BLaER1 treated with 17β-estradiol and CSF1 and Interleukin-3, amounts not matched to agents 10 nM and 100 nM (cell line): ENCODE measurements around the gene PHAX.

Experiments used
- H3K27ac ChIP-seq, 11 experiments: shearing (Covaris generic); formaldehyde crosslinking; 2 replicates each; pipeline ENCODE4 v1.8.1; 2022
- H3K27me3 ChIP-seq, 11 experiments: shearing (Covaris generic); formaldehyde crosslinking; 2 replicates each; pipeline ENCODE4 v1.8.1; 2022
- H3K36me3 ChIP-seq, 11 experiments: shearing (Covaris generic); formaldehyde crosslinking; 2 replicates each; pipeline ENCODE4 v1.8.1; 2022
- H3K4me1 ChIP-seq, 10 experiments: shearing (Covaris generic); formaldehyde crosslinking; 2 replicates each; pipeline ENCODE4 v1.8.1; 2022
- H3K4me2 ChIP-seq, 11 experiments: shearing (Covaris generic); formaldehyde crosslinking; 2 replicates each; pipeline ENCODE4 v1.8.1; 2022
- H3K4me3 ChIP-seq, 10 experiments: shearing (Covaris generic); formaldehyde crosslinking; 2 replicates each; pipeline ENCODE4 v1.8.1; 2022
- H3K9ac ChIP-seq, 11 experiments: shearing (Covaris generic); formaldehyde crosslinking; 2 replicates each; pipeline ENCODE4 v1.8.1; 2022
- H3K9me3 ChIP-seq, 11 experiments: shearing (Covaris generic); formaldehyde crosslinking; replicated peaks in 1 of 11; 2 replicates each; pipeline ENCODE4 v1.8.1; 2022
- H4K20me1 ChIP-seq, 11 experiments: shearing (Covaris generic); formaldehyde crosslinking; 2 replicates each; pipeline ENCODE4 v1.8.1; 2022
- Cebpa-rat ChIP-seq, 11 experiments: shearing (Covaris generic); IDR thresholded peaks; 2 replicates each; pipeline ENCODE4 v1.8.1; 2022

PHAX gene

DNA sequence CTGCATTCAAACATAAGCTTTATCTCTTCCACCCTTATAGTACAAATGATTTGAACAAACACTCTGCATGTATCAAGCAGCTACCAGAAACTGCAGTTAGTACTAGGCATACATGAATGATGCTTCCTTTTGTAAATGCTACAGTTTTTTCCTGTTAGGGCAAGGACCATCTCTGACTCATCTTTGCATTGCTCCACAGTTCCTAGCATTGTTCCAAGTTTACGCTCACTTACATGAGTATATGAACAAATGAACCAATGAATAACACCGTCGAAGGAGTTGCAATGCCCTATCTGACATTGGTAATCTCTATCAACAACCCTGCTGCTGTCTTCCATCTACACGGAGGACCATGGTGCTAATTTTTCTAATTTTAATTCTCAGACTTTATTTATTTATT is 3.6 kb upstream of the PHAX start:
- Histone ChIP-seq H4K20me1 (peaks cover 0 to 9% (median 8%) of the 10 kb centered on the region in 11 experiments; a peak in 12 of 22 replicates), H3K27ac (no peak overlapping the region), H3K36me3 (peaks cover 0 to 3% (median 0%) of the 10 kb centered on the region in 11 experiments; a peak in 4 of 22 replicates), H3K4me3 (no peak overlapping the region), H3K4me1 (peaks cover 13 to 41% (median 23%) of the 10 kb centered on the region in 10 experiments; a peak in 19 of 20 replicates), H3K4me2 (no peak overlapping the region), H3K9me3 (peaks cover 0 to 21% (median 9%) of the 10 kb centered on the region in 11 experiments; a peak in 11 of 22 replicates), H3K9ac (no peak overlapping the region), H3K27me3 (peaks cover 21 to 37% (median 30%) of the 10 kb centered on the region in 11 experiments)
- no peak for TF ChIP-seq Cebpa-rat (IDR thresholded peaks at IDR 0.05)

DNA sequence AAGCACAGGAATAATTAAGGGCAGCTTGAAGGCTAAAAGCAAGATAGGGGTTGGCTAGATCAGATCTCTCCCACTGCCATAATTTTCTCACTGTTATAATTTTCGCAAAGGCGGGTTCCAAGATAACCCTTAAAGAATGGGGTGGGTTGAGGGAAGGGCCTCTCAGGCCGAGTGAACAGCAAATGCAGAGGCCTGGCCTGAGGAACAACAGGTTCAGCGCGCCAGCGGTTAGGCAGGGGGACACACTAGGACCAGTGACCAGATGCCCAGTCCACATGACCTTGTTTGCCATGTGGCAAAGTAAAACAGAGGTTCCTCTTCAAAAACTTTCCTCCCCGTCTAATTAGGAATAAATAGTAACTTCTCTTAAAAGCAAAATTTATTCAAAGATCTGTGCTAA is 1.2 kb upstream of the PHAX start:
- Histone ChIP-seq H3K9me3 (peaks cover 0 to 20% (median 9%) of the 10 kb centered on the region in 11 experiments; a peak in 11 of 22 replicates), H3K4me2 (peak overlapping the region in 3 of 11 experiments; percentile 19 to 65 (median 64); a peak in 7 of 22 replicates), H4K20me1 (peaks cover 0 to 33% (median 28%) of the 10 kb centered on the region in 11 experiments; a peak in 14 of 22 replicates), H3K36me3 (peaks cover 13 to 20% (median 16%) of the 10 kb centered on the region in 11 experiments), H3K9ac (no peak overlapping the region), H3K27ac (peak overlapping the region in 5 of 11 experiments; percentile 15 to 88 (median 59); a peak in 8 of 22 replicates), H3K27me3 (peaks cover 15 to 20% (median 18%) of the 10 kb centered on the region in 11 experiments), H3K4me3 (no peak overlapping the region), H3K4me1 (peaks cover 11 to 37% (median 16%) of the 10 kb centered on the region in 10 experiments; a peak in 19 of 20 replicates)
- TF ChIP-seq Cebpa-rat (IDR thresholded peaks at IDR 0.05) = no peak

DNA sequence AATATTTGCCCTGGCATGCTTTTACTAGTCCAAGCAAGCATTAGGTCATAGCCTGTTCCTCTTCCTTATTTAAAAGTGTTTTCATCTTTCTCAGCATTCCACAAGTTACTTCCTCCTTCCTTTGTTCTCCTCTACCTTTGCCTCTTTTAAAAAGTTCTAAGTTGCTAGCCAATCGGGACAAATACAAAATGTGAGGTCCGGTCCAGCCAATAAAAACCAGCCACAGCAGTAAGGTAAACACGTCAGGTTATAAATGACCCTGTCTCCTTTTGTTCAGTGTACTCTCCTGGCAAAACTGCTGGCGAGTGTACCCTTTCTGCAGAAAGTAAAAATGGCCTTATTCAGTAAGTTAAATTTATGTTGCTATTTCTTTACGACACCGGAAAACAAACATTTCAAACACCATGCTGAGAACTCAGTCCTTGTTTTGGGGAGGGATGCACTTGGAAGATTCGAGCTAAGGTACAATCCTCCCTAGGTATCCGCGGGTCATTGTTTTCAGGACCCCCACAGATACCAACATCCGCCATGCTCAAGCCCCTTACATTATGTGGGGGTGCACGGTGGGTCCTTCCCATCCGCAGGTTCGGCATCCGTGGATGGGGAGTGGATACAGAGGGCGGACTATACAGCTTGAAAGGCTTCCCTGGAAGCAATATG is 646 bp upstream of the PHAX start:
- peak overlapping the region; percentile 75 to 100 (median 94); a peak in 18 of 20 replicates for H3K4me3 ChIP-seq

DNA sequence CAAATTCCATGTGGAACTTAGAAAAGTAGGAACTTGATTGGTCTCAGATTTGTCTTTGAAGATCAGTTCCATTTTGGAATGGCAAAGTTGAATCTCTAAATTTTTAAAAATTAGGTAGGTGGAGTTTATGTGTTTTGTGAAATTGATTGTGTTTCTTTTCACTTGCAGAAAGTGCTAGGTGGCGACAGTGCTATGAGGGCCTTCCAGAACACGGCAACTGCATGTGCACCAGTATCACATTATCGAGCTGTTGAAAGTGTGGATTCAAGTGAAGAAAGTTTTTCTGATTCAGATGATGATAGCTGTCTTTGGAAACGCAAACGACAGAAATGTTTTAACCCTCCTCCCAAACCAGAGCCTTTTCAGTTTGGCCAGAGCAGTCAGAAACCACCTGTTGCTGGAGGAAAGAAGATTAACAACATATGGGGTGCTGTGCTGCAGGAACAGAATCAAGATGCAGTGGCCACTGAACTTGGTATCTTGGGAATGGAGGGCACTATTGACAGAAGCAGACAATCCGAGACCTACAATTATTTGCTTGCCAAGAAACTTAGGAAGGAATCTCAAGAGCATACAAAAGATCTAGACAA is 2.8 kb downstream of the PHAX start:
- no peak overlapping the region for H3K4me3 ChIP-seq
- no peak overlapping the region for H3K4me2 ChIP-seq
- H3K9me3 ChIP-seq = peaks cover 0 to 10% (median 5%) of the 10 kb centered on the region in 11 experiments; a peak in 8 of 22 replicates
- TF ChIP-seq Cebpa-rat (IDR thresholded peaks at IDR 0.05) = no peak
- H3K4me1 ChIP-seq = peaks cover 21 to 56% (median 24%) of the 10 kb centered on the region in 10 experiments; a peak in 19 of 20 replicates
- no peak overlapping the region for H3K9ac ChIP-seq
- H4K20me1 ChIP-seq = peaks cover 6 to 73% (median 54%) of the 10 kb centered on the region in 11 experiments; a peak in 19 of 22 replicates
- H3K27me3 ChIP-seq = no peaks in the 10 kb centered on the region
- peaks cover 51 to 60% (median 55%) of the 10 kb centered on the region in 11 experiments for H3K36me3 ChIP-seq
- no peak overlapping the region for H3K27ac ChIP-seq

More for the DNA sequence above, 646 bp upstream of the PHAX start:
- Histone ChIP-seq H3K4me1 (peaks cover 13 to 43% (median 20%) of the 10 kb centered on the region in 10 experiments; a peak in 19 of 20 replicates), H3K9ac (peak overlapping the region in 2 of 11 experiments; percentile 90 to 93; a peak in 2 of 22 replicates), H3K27me3 (peaks cover 9 to 14% (median 12%) of the 10 kb centered on the region in 11 experiments), H3K36me3 (peaks cover 18 to 26% (median 22%) of the 10 kb centered on the region in 11 experiments), H3K9me3 (peaks cover 0 to 14% (median 8%) of the 10 kb centered on the region in 11 experiments; a peak in 10 of 22 replicates), H3K4me2 (peak overlapping the region in 5 of 11 experiments; percentile 0 to 65 (median 21); a peak in 7 of 22 replicates), H3K27ac (peak overlapping the region in 6 of 11 experiments; percentile 34 to 88 (median 85); a peak in 9 of 22 replicates), H4K20me1 (peaks cover 0 to 39% (median 32%) of the 10 kb centered on the region in 11 experiments; a peak in 16 of 22 replicates)

DNA sequence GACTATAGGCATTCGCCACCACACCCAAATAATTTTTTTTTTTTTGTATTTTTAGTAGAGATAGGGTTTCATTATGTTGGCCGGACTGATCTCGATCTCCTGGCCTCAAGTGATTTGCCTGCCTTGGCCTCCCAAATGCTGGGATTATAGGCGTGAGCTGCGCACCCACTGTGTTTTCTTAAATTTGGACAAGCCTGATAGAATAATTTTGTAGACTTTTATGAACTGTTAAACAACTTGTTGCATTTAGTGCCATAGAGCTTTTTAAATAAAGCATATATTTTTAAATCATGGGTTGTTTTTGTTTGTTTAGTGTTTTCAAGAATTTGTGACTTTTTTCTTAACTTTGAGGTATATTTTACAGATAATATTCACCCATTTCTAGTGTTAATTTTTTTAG is 4.8 kb downstream of the PHAX start:
- peaks cover 21 to 40% (median 24%) of the 10 kb centered on the region in 10 experiments; a peak in 19 of 20 replicates for H3K4me1 ChIP-seq
- H3K4me3 ChIP-seq = no peak overlapping the region
- no peak overlapping the region for H3K27ac ChIP-seq
- peak overlapping the region; percentile 8 to 49 (median 36); a peak in 18 of 22 replicates for H3K4me2 ChIP-seq
- H3K27me3 ChIP-seq = no peaks in the 10 kb centered on the region
- peak overlapping the region in 3 of 11 experiments; percentile 14 to 54 (median 15); a peak in 2 of 22 replicates for H3K9ac ChIP-seq
- peaks cover 6 to 93% (median 62%) of the 10 kb centered on the region in 11 experiments; a peak in 19 of 22 replicates for H4K20me1 ChIP-seq
- H3K36me3 ChIP-seq = peaks cover 72 to 80% (median 75%) of the 10 kb centered on the region in 11 experiments
- TF ChIP-seq Cebpa-rat (IDR thresholded peaks at IDR 0.05) = no peak
- peaks cover 0 to under 1% (median 0%) of the 10 kb centered on the region in 11 experiments; a peak in 2 of 22 replicates for H3K9me3 ChIP-seq

DNA sequence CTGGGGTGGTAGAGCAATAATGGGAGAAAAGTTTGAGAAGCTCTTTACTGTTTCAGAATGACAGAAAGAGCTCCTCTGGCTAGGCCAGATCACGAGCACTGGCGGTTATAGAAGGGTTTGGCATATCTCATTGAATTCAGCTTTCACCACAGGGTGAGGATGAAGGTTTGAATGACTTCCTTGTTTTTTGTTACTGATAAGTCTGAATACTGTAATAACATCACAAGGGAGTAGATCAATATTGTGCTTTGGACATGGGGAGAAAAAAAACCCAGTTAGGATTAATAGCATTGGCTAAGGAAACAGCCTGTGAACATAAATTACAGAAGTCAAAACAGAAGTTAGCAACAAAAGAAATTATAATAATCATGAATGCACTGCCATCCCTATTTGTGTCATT is 9.4 kb downstream of the PHAX start:
- no peak overlapping the region for H3K4me2 ChIP-seq
- no peak overlapping the region for H3K27ac ChIP-seq
- H3K4me3 ChIP-seq = no peak overlapping the region
- peaks cover 93 to 100% (median 99%) of the 10 kb centered on the region in 11 experiments for H3K36me3 ChIP-seq
- TF ChIP-seq Cebpa-rat (IDR thresholded peaks at IDR 0.05) = no peak
- no peak overlapping the region for H3K9ac ChIP-seq
- peaks cover 18 to 100% (median 75%) of the 10 kb centered on the region in 11 experiments; a peak in 20 of 22 replicates for H4K20me1 ChIP-seq
- no peaks in the 10 kb centered on the region for H3K9me3 ChIP-seq
- peaks cover 2 to 16% (median 10%) of the 10 kb centered on the region in 10 experiments; a peak in 18 of 20 replicates for H3K4me1 ChIP-seq
- H3K27me3 ChIP-seq = no peaks in the 10 kb centered on the region

DNA sequence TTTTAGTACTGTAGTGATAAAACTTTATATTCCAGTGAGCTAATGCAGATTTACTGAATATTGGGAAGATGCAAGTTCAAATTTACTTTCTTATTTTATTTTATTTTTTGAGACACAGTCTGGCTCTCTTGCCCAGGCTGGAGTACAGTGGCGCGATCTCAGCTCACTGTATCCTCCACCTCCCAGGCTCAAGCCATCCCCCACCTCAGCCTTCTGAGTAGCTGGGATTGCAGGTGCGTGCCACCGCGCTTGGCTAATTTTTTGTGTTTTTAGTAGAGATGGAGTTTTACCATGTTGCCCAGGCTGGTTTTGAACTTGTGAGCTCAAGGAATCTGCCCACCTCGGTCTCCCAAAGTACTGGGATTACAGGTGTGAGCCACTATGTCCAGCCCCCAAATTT is 9.9 kb downstream of the PHAX start:
- H3K9ac ChIP-seq = no peak overlapping the region
- peaks cover 92 to 100% (median 99%) of the 10 kb centered on the region in 11 experiments for H3K36me3 ChIP-seq
- peaks cover 18 to 100% (median 74%) of the 10 kb centered on the region in 11 experiments; a peak in 20 of 22 replicates for H4K20me1 ChIP-seq
- H3K9me3 ChIP-seq = no peaks in the 10 kb centered on the region
- H3K4me1 ChIP-seq = peaks cover 0 to 11% (median 6%) of the 10 kb centered on the region in 10 experiments; a peak in 12 of 20 replicates
- TF ChIP-seq Cebpa-rat (IDR thresholded peaks at IDR 0.05) = no peak
- no peak overlapping the region for H3K4me2 ChIP-seq
- no peak overlapping the region for H3K27ac ChIP-seq
- H3K4me3 ChIP-seq = no peak overlapping the region
- no peaks in the 10 kb centered on the region for H3K27me3 ChIP-seq

DNA sequence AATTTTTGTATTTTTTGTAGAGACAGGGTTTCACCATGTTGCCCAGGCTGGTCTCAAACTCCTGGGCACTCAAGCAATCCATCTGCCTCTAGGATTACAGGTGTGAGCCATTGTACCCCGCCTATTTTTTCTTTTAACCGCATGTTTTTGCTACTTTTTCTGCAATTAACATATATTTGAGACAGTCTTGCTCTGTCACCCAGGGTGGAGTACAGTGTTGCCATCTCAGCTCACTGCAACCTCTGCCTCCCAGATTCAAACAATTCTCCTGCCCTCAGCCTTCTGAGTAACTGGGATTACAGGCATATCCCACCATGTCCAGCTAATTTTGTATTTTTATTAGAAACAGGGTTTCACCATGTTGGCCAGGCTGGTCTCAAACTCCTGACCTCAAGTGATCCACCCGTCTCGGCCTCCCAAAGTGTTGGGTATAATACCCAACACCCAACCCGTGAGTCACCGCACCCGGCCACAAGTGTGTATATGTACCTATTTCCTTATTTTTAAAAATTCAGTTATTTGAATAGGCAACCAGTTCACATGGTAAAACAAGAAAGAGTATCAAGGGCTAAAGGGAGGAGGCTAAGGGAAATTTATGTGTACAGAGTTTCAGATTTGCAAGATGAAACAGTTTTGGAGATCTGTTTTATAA is 13.3 kb downstream of the PHAX start:
- peaks cover 15 to 90% (median 49%) of the 10 kb centered on the region in 11 experiments; a peak in 19 of 22 replicates for H4K20me1 ChIP-seq
- H3K27ac ChIP-seq = no peak overlapping the region
- no peak overlapping the region for H3K4me3 ChIP-seq
- TF ChIP-seq Cebpa-rat (IDR thresholded peaks at IDR 0.05) = no peak
- H3K4me1 ChIP-seq = peaks cover 0 to 4% (median 0%) of the 10 kb centered on the region in 10 experiments; a peak in 3 of 20 replicates
- H3K36me3 ChIP-seq = peaks cover 91 to 100% (median 99%) of the 10 kb centered on the region in 11 experiments
- no peaks in the 10 kb centered on the region for H3K9me3 ChIP-seq
- no peak overlapping the region for H3K9ac ChIP-seq
- H3K27me3 ChIP-seq = no peaks in the 10 kb centered on the region
- no peak overlapping the region for H3K4me2 ChIP-seq
